NCI-H2171 treated with DMSO at 0.1 percent for 48 hours (cell line): Measurements from ENCODE around the gene DMXL2.
"Not testable (repeated sequence)": the region's sequence is repeated elsewhere in the genome, so short reads cannot be mapped to it uniquely, and the experiment has no call there.

ENCODE experiments used
- DNase-seq: peaks from one replicate; lab custom pipeline; 2025; lab: John Stamatoyannopoulos, UW

The DMXL2 gene

GRCh38 chr15:51492528-51492927 is 130.0 kb downstream of the DMXL2 start:
- peak; percentile 87 for DNase-seq

GRCh38 chr15:51491941-51492340 is 130.6 kb downstream of the DMXL2 start:
- no peak for DNase-seq

GRCh38 chr15:51484781-51485180 is 137.8 kb downstream of the DMXL2 start:
- DNase-seq: no peak

- DNase-seq: no peak
Measured at GRCh38 chr15:51483985-51484384, 138.6 kb downstream of the DMXL2 start.

- no peak for DNase-seq
Measured at GRCh38 chr15:51483520-51483919, 139.1 kb downstream of the DMXL2 start.

- DNase-seq: no peak
Measured at GRCh38 chr15:51475736-51476135, 146.8 kb downstream of the DMXL2 start.

GRCh38 chr15:51470512-51470911 is 152.1 kb downstream of the DMXL2 start:
- no peak for DNase-seq

- no peak for DNase-seq
Measured at GRCh38 chr15:51460796-51461195, 161.8 kb downstream of the DMXL2 start.

- no peak for DNase-seq
Measured at GRCh38 chr15:51450001-51450400, 172.6 kb downstream of the DMXL2 start.

GRCh38 chr15:51448622-51449399 is 173.8 kb downstream of the DMXL2 start:
- no peak for DNase-seq

GRCh38 chr15:51447855-51448621 is 174.5 kb downstream of the DMXL2 start:
- DNase-seq: no peak

- not testable (repeated sequence) for DNase-seq
Measured at GRCh38 chr15:51446029-51446744, 176.4 kb downstream of the DMXL2 start.

- DNase-seq: no peak
Measured at GRCh38 chr15:51444807-51445206, 177.8 kb downstream of the DMXL2 start.

- DNase-seq: no peak
Measured at GRCh38 chr15:51444112-51444511, 178.5 kb downstream of the DMXL2 start.

GRCh38 chr15:51443282-51443914 is 179.2 kb downstream of the DMXL2 start:
- DNase-seq: no peak

GRCh38 chr15:51438526-51438925 is 184.0 kb downstream of the DMXL2 start:
- DNase-seq: no peak

GRCh38 chr15:51425517-51426040 is 197.0 kb downstream of the DMXL2 start:
- peak; percentile 48 for DNase-seq

GRCh38 chr15:51424780-51425179 is 197.8 kb downstream of the DMXL2 start:
- DNase-seq: no peak

GRCh38 chr15:51423040-51423439 is 199.5 kb downstream of the DMXL2 start:
- not testable (repeated sequence) for DNase-seq

- no peak for DNase-seq
Measured at GRCh38 chr15:51416129-51416528, 206.4 kb downstream of the DMXL2 start.

GRCh38 chr15:51414256-51414860 is 208.2 kb downstream of the DMXL2 start:
- DNase-seq: no peak
